Germinal center (tissue), 1 donor: ENCODE measurements around the gene CMTR2.
"Not testable (repeated sequence)": the region's sequence is repeated elsewhere in the genome, so short reads cannot be mapped to it uniquely, and the experiment has no call there.

Source experiments
- DNase-seq: peaks from one replicate; pipeline ENCODE4 v3.0.0; 2012; ENCODE audit warnings: mixed read lengths, low spot score

CMTR2 gene, protein sequence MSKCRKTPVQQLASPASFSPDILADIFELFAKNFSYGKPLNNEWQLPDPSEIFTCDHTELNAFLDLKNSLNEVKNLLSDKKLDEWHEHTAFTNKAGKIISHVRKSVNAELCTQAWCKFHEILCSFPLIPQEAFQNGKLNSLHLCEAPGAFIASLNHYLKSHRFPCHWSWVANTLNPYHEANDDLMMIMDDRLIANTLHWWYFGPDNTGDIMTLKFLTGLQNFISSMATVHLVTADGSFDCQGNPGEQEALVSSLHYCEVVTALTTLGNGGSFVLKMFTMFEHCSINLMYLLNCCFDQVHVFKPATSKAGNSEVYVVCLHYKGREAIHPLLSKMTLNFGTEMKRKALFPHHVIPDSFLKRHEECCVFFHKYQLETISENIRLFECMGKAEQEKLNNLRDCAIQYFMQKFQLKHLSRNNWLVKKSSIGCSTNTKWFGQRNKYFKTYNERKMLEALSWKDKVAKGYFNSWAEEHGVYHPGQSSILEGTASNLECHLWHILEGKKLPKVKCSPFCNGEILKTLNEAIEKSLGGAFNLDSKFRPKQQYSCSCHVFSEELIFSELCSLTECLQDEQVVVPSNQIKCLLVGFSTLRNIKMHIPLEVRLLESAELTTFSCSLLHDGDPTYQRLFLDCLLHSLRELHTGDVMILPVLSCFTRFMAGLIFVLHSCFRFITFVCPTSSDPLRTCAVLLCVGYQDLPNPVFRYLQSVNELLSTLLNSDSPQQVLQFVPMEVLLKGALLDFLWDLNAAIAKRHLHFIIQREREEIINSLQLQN

DNA sequence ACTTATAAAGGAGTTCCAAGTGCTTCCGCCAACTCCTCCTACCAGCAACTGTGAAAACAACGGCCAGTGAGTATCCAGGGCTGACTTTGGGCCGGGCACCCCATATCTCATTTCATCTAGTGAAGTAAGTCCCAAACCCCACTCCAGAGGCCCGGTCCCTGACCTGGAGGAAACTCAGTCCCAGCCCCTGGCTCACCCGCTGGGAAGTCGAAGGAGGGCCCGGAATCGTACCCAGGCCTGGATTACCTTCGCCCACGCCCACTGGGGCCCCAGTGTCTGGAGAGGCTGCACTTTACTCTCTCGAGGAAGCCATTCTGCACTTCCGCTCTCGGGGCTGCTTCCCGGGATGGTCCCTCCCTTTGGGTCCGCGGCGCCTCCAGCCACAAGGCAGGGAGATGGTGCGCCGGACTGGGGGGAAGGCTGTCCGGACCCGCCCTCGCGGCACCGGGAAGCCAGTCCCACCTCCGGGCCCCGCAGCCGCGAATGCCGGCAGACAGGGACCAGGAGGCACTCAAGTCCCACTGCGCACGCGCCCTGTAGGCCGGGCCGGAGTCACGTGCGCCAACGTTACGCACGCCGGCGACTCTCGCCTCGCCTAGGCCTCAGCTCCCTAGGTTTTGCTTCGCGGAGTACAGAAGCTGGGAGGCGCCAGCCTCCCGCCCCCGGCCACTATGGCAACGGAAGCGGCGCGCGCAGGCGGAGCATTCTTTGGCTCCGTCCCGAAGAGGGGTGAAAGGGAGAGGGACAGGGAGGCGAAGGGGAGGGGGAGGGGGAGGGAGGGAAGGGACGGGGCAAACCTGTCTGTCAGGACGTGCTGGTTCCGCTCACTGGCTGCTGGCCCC lies at the start of gene CMTR2:
Gene CMTR2 (minus strand): TSS at position 513 of the 842 bp plus-strand sequence. CDS start 3,482 bp downstream, outside the sequence.
- peak; percentile 93 for DNase-seq

DNA sequence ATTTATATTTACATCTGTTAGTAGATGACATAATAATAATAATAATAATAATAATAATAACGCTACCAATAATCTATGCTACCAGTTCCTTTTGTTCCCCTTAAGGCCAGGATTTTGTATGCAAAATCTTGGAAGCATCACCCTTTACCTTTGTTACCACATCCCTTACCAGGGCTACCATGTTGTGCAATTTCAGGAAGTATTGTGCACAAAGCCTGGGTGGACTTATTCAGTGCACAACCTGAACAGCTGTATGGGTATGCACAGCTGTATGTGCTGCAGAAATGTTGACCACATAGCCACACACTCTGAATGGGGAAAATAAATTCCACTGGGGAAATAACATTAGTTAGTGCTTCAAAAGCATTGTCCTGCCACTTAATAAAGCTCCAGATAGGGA lies 49.4 kb upstream of the CMTR2 start:
- DNase-seq, result no peak

DNA sequence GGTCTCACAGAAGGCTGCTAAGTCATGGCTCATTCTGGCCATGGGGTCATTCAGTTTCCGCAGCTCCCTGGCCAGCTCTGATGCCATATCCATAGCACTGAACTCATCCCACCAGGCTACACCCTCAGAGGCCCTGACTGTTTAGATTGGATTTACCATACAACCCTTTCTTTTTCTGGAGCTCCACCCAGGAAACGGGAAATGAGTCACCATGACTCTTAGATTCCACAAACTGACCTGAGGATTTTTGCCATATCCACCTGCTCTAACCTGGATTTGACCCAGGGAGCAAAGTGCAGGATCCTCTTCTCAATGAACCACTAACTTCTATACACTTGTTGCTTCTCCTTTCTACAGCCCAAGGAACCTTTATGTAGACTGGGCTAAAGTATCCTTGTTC lies 49.0 kb upstream of the CMTR2 start:
- no peak for DNase-seq

DNA sequence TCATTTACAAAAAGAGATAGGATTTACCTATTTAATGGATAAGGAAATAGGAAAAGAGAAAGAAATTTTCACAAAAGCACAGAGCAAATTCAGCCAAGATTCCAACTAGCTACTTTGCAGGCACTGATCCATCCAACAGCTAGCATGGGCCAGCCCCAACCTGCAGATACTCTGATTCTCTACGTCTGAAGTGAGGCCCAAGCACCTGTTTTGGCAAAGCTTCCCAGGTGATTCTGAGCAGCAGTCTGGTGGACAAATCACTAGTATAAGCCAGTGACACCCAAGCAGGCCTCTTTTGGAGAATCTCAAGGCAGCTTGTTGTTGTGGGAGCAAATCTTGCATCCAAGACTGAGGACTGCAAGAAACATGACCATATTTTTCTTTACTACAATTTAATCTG lies 48.4 kb upstream of the CMTR2 start:
- DNase-seq, result no peak

DNA sequence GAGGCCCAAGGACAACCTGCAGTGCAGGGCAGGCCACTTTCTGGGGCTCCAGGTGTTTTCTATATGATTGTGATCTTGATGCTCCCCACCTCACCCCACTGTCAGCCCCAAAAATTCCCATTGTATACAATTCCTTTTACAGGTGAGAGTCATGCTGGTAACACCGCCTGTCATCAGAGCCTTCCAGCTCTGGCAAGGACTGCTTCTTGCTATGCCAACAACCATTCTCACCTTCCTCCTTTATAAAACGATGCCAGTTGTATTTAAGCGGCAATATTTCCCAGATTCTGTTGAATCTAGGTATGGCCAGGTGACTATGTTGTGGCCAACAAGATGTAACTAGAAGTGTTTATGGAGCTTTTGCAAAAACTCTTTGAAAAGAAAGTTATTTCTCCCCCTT lies 38.9 kb upstream of the CMTR2 start:
- no peak for DNase-seq

DNA sequence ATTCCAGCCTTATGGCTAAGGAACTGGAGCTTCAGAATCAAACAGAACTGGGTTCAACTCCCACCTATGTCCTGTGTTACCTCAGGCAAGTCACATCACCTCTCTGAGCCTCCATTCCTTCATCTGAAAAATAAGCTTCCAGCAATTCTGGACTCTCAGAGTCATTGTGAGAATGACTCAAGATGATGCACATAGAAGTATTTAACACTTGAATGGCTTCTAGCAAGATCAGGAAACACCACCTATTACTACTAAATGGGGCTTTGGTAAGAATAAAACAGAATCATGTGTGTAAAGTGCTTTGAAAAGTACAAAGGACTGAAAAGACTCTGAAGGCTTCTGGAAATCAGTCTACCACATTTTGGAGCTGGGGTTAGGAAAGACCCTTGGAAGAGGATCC lies 38.5 kb upstream of the CMTR2 start:
- DNase-seq, result no peak

DNA sequence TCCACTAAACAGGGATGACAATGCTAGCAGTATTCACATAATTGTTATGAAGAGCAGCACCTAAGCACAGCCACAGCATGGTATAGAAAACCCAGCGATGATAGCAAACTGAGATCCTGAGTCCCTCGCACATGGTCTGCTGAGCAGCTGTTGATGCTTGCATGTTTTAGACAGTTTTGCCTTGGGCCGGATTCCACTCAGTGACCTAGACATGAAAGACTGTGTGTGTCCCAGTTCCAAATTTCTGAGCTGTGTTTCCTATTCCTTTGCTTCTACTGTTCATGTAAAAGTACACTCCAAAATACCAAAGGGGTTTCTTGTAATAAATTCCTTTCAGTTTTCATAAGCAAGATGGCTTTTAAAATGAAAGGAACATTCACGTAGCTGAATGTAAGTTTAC lies 30.8 kb upstream of the CMTR2 start:
- DNase-seq, result no peak

DNA sequence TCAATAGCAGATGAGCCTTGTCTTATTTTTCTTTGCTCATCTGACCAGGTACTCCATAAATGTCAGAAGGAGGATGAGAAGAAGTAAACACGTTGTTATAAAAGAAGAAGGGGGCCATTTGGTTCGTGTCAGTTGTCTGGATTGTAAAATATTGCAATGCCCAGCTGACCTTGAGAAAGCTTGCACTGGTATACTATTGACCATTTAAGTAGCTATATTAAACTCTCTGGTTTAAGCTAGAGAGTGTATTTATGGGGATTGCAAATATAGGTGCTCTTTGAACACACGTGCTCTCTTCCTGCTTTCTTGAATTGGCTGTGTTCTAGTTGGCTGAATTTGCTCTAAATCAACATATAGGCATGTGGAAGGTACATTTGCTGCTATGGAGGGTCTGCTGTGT lies 26.1 kb upstream of the CMTR2 start:
- DNase-seq, result no peak

DNA sequence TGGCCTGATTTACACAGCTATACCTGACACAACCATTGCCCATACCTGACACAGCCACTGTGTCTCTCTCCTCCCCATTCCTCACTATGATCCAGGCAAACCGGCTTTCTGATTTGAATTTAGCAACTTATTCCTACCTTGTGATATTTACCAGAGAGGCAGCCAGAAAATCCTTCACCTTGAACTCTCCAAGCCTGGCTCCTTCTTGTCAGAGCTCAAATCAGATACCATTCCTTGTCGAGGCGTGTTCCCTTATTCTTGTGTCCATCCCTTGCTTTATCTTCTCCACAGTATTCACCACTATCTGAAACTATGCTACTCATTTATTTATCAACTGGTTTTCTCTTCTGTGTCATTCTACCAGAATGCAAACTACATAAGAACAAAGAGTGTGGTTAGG lies 24.4 kb upstream of the CMTR2 start:
- DNase-seq, result not testable (repeated sequence)

DNA sequence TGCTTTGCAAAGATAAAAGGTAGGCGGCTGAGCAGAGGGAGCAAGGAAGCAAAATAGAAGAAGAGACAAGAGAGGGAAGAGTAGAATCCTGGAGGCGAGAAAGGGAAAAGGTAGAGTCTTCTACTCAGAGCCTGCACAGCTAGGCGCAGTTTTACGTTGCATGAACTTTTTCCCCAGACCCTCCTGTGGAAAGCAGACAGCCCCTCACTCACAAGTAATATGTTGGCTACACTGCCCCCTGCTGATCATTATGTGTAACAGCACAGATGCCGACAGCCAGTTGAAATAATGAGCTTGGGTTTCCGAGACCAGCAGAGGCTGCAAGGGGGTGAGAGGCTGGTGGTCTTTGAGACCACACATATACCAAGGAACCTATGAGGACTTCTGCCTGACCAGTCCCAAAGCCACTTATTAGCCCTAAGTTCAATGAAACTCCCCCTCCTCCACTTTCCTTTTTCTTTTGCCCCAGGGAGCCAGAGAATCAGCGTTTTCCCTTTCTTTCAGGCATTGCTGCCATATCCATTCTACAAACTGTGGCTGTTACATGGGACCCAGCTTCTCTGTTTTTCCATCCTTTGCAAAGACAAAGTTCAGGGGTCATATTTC lies 22.5 kb upstream of the CMTR2 start:
- peak; percentile 31 for DNase-seq

DNA sequence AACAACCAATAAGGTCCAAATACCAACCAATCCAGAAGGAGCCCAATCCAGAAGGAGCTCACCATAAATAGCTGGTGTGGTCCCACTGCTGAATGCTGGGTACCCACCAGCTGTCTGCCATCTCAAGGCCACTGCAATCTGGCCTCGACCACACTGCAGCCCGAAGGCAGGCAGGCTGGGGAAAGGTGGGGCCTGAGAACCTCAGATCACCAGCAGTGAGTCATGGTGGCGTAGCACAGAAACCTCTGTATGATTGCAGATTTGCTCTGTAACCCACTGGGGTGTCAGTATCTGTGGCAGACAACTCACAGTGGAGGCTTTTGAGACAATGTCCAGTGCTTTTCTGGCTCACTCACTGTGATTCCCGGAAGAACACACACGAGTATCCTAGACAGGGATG lies 14.7 kb upstream of the CMTR2 start:
- no peak for DNase-seq

DNA sequence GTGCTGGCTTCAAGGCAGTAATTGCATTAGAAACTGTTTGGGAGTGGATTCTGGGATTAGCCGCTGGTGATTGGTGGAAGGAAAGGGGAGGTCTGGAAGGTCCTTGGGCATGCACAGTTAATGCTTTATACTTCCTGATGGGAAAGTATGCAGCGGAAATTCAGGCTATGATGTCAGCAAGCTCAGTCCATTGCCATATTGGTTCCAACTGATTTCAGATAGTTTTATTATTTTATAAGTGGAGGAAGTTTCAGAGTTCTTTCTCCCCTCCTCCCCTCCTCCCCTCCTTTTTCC lies 8.1 kb upstream of the CMTR2 start:
- no peak for DNase-seq

DNA sequence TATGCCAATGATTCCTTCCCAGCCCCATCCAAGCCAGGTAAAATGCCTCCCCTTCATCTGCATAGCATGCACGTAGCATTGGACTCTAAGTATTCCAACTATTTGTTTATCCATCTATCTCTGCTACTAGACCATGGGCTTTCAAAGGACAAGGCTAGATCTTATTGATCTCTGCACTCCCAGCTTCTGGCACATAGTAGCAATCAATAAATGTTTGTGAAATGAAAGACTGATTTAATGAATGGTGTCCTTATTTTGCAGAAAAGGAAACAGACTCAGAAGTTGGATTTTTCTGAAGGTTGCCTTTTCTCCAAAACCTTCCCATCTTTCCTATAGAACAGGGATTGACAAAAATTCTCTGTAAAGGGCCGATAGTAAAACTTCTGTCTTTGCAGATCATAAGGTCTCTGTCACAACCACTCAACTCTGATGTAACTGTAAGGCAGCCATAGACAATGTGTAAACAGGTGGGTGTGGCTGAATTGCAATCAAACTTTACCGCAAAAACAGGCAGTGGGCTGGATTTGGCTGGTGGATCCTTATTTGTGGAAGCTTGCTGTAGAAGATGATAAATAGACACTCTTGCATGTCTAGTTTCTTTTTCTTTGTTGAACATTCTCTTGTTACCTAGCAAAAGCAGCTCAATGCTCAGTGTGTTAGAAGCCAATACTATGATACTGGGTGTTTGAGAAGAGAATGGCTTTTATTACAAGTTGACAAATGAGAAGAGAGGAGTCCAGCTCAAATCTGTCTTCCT lies 7.6 kb upstream of the CMTR2 start:
- no peak for DNase-seq

DNA sequence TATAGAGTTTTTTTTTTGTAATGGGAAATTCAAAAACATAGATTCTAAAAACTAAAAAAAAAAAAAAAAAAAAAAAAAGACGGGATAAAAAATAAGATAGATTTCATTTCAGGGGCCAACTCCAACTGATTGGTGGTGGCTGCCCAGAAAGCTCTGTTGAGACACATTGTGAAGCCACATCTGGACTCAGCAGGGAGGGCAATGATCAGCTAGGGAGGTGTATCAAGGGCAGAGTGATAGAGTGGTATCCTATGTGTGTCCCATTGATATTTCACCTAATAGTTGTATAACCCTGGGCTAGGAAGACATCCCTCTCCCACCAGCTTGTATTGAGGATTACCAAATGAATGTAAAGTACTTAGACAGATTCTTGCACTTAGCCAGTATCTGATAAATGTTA lies 6.7 kb upstream of the CMTR2 start:
- no peak for DNase-seq

DNA sequence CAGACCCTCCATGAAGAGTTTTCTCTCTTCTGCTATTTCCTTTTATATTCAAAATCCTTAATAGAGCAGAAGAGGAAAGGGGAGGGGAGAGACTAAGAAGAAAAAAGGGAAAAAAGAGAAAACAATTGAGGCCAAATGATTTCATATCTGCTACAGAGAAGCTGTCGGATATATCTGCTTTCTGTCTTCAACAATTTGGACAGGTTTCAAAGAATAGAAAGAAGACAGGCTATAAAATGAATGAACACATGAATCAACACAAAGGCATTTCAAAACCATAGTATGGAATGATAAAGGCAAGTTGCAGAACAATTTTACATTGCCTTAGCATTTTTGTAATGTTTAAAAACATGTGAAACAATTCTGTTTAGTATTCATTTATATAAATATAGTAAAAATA lies 4.7 kb upstream of the CMTR2 start:
- no peak for DNase-seq

DNA sequence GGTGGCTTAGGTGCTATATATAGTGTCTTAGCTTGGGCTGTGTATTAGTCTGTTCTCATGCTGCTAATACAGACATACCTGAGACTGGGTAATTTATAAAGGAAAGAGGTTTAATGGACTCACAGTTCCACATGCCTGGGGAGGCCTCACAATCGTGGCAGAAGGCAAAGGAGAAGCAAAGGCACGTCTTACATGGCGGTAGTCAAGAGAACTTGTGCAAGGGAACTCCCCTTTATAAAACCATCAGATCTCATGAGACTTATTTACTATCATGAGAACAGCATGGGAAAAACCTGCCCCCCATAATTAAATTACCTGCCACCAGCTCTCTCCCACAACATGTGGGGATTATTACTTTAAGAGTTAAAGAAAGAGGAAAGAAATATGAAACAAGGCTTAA lies 2.9 kb upstream of the CMTR2 start:
- DNase-seq, result not testable (repeated sequence)

DNA sequence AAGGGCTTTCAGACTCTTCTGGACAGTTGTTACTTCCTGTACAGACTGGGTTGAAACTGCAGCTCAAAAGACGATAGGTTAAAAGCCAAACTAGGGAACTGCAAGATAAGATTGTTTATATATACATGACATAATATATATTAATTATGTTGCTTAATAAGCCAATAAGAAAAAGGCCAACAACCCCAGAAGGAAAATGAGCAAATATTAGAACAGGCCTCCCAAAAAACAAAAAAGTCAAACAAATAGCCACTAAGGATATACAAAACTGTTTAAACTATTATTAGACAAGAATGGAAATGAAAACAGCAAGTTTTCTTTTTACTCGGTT lies 495 bp upstream of the CMTR2 start:
- DNase-seq, result no peak

DNA sequence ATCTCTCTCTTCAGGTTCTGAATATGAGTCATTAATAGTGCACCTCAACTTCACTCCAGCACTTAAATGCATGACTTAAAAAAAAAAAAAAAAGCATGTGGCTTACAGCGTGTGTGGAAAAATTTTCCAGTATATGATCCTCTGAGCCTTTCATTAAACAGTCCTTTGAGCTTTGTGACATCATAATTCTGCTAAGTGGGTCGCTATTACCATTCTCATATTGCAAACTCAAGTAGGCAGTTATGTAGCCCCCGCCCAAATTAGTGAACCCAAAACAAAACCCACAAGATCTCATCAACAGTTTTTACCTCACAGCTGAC lies 672 bp downstream of the CMTR2 start:
- DNase-seq, result no peak

DNA sequence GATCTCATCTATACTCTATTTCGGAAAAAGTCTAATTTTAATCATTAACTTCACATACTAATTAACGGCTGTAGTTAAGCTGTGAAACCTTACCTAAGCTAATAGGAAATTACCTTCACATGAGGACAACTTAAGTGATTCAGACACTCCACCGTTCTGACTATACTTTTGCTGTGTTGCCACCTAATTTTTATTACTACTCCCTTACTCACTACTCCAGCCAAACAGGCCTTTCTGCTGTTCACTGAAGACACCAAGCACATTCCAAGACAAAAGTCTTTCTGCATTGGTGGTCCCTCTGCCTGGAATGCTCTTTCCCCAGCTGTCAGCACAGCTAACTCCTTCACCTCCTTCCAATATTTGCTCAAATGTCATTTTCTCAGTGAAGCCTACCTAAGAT lies 1.3 kb downstream of the CMTR2 start:
- DNase-seq, result no peak

DNA sequence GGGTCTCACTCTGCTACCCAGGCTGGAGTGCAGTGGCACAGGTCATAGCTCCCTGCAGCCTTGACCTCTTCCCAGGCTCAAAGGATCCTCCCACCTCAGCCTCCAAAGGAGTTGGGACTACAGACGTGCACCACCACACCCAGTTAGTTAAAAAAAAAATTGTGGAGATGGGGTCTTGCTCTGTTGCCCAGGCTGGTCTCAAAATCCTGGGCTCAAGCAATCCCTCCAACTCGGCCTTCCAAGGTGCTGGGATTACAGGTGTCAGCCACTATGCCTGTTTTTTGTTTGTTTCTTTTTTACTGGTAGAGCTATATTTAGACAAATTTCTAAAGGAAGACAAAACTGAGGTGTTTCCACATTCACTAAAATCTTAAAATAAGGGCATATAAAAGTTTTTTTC lies 1.7 kb downstream of the CMTR2 start:
- DNase-seq, result no peak

DNA sequence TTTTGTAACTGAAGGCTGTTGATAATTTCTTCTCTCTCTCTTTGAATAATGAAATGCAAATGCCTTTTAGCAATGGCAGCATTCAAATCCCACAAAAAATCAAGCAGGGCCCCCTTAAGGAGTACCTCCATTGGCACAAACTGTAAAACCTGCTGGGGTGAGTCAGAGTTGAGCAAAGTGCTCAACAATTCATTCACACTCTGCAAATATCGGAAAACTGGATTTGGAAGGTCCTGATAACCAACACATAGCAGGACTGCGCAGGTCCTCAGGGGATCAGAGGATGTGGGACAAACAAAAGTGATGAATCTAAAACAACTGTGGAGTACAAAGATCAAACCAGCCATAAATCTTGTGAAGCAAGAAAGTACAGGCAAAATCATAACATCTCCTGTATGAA lies 5.6 kb downstream of the CMTR2 start:
- no peak for DNase-seq

DNA sequence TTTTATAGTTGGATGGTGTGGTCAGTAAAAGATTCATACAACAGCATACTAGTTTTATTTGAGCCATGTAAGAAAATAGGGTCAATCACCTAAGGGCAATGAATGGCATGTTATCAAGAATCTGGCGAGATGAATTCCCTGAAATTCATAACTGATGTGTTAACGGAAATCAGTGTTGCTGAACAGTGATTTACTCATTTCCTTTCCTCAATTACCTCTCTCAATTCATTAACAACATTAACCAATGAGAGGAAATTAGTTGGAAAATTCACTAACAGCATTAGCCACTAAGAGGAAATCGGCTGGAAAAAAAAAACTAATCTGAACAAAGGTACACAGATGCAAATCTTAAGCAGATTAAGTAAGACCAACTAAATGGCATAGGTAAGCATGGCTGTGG lies 6.3 kb downstream of the CMTR2 start:
- DNase-seq, result no peak
